Measurements from ENCODE around the gene NTF3.

GRCh38 chr12:5473783-5474116 is 41.8 kb downstream of the NTF3 start:
- no peak for TF ChIP-seq CTCF (optimal IDR thresholded peaks at IDR 0.05 in 1 of 3, IDR thresholded peaks at IDR 0.05 in 1 of 3, conservative IDR thresholded peaks at IDR 0.05 in 1 of 3; ENCODE audit: extremely low read depth in 1 of 3, insufficient read depth in 2 of 3, low read length in 3 of 3)
- no peak for TF ChIP-seq EZH2 (IDR thresholded peaks at IDR 0.05; ENCODE audit: low read length)
